Measurements from ENCODE around the gene THSD7A. TPM values are rescaled to one million over a fixed set of nuclear protein-coding genes. Genes with fewer than 3 reads are reported as not detected.

THSD7A gene
- total and polyA plus RNA-seq, 2 donors from 2014 or later: 5.1 to 24.3 TPM

GRCh38 chr7:11458736-11459483, 373.1 kb downstream of the THSD7A start:
- no peak overlapping the region for H3K9ac ChIP-seq (ENCODE audit: low read length in 3 of 3)
- no peaks in the 10 kb centered on the region for H3K9me3 ChIP-seq (ENCODE audit: control insufficient read depth in 2 of 3, insufficient read depth in 1 of 3, low read length in 3 of 3)
- DNase-seq: no peak
- no peak overlapping the region for H3K4me3 ChIP-seq (ENCODE audit: low read length in 3 of 3)
- H3K27ac ChIP-seq (ENCODE audit: low read depth in 2 of 2, low read length in 2 of 2): no peak overlapping the region
- no peak for FAIRE-seq
- intact Hi-C loops (cut with DNase I): no loop called here
- no peaks in the 10 kb centered on the region for H3K4me1 ChIP-seq (ENCODE audit: control insufficient read depth in 2 of 3, insufficient read depth in 2 of 3, low read depth in 1 of 3, low read length in 3 of 3)
- H3K27me3 ChIP-seq (ENCODE audit: control insufficient read depth, insufficient read depth, low read length): no peaks in the 10 kb centered on the region
- no peak for TF ChIP-seq CTCF (IDR thresholded peaks at IDR 0.05; ENCODE audit: borderline replicate concordance, extremely low read depth, insufficient read depth)
- H3K36me3 ChIP-seq (ENCODE audit: control insufficient read depth in 2 of 3, insufficient read depth in 3 of 3, low read length in 3 of 3): peaks cover 0 to 2% (median 0%) of the 10 kb centered on the region in 3 donors

- no peak overlapping the region for H3K9ac ChIP-seq (ENCODE audit: low read length in 3 of 3)
- TF ChIP-seq CTCF (IDR thresholded peaks at IDR 0.05; ENCODE audit: borderline replicate concordance, extremely low read depth, insufficient read depth): no peak
- H3K9me3 ChIP-seq (ENCODE audit: control insufficient read depth in 2 of 3, insufficient read depth in 1 of 3, low read length in 3 of 3): no peaks in the 10 kb centered on the region
- FAIRE-seq (no peak), DNase-seq (no peak)
- H3K4me1 ChIP-seq (ENCODE audit: control insufficient read depth in 2 of 3, insufficient read depth in 2 of 3, low read depth in 1 of 3, low read length in 3 of 3): no peaks in the 10 kb centered on the region
- H3K27ac ChIP-seq (ENCODE audit: low read depth in 2 of 2, low read length in 2 of 2): no peak overlapping the region
- intact Hi-C loops (cut with DNase I): no loop called here
- no peaks in the 10 kb centered on the region for H3K27me3 ChIP-seq (ENCODE audit: control insufficient read depth, insufficient read depth, low read length)
- peaks cover 0 to 2% (median 0%) of the 10 kb centered on the region in 3 donors for H3K36me3 ChIP-seq (ENCODE audit: control insufficient read depth in 2 of 3, insufficient read depth in 3 of 3, low read length in 3 of 3)
- H3K4me3 ChIP-seq (ENCODE audit: low read length in 3 of 3): no peak overlapping the region
Measured at GRCh38 chr7:11457419-11457818, 374.6 kb downstream of the THSD7A start.

- Histone ChIP-seq H3K27me3 (ENCODE audit: control insufficient read depth, insufficient read depth, low read length) (no peaks in the 10 kb centered on the region), H3K4me1 (ENCODE audit: control insufficient read depth in 2 of 3, insufficient read depth in 2 of 3, low read depth in 1 of 3, low read length in 3 of 3) (no peaks in the 10 kb centered on the region), H3K9me3 (ENCODE audit: control insufficient read depth in 2 of 3, insufficient read depth in 1 of 3, low read length in 3 of 3) (no peaks in the 10 kb centered on the region), H3K27ac (ENCODE audit: low read depth in 2 of 2, low read length in 2 of 2) (no peak overlapping the region), H3K9ac (ENCODE audit: low read length in 3 of 3) (no peak overlapping the region), H3K36me3 (ENCODE audit: control insufficient read depth in 2 of 3, insufficient read depth in 3 of 3, low read length in 3 of 3) (no peaks in the 10 kb centered on the region), H3K4me3 (ENCODE audit: low read length in 3 of 3) (no peak overlapping the region)
- FAIRE-seq: no peak
- TF ChIP-seq CTCF (IDR thresholded peaks at IDR 0.05; ENCODE audit: borderline replicate concordance, extremely low read depth, insufficient read depth): no peak
- intact Hi-C loops (cut with DNase I): no loop called here
- no peak for DNase-seq
Measured at GRCh38 chr7:11456574-11456973, 375.4 kb downstream of the THSD7A start.
